HepG2 (cell line): ENCODE measurements around the gene NKPD1. TPM values are rescaled to one million over a fixed set of nuclear protein-coding genes. Genes with fewer than 3 reads are reported as not detected.

Experiments used
- FOXA3 ChIP-seq: IDR thresholded peaks from 2 replicates; pipeline ENCODE4 v1.6.1; 2016; ENCODE audit warnings: missing genetic modification reagents, missing compliant biosample characterization
- GPN1 ChIP-seq: sonication (generic); formaldehyde crosslinking; IDR thresholded peaks from 2 replicates; pipeline ENCODE4 v1.5.1; 2020; ENCODE audit warnings: missing genetic modification reagents, borderline replicate concordance
- IRF2 ChIP-seq: IDR thresholded peaks from 2 replicates; pipeline ENCODE4 v1.6.1; 2018; ENCODE audit warnings: missing genetic modification reagents, missing compliant biosample characterization
- MIER2 ChIP-seq: IDR thresholded peaks from 2 replicates; pipeline ENCODE4 v1.6.1; 2016; ENCODE audit warnings: missing biosample characterization, missing genetic modification reagents
- PTBP1 ChIP-seq: fragments of 200-400 bp; formaldehyde crosslinking; IDR thresholded peaks from 2 replicates; pipeline ENCODE4 v1.6.1; 2018; ENCODE audit warnings: low read length, low read depth; ENCODE audit not compliant: poor library complexity, severe bottlenecking
- SETDB1 ChIP-seq: sonication (generic); formaldehyde crosslinking; IDR thresholded peaks from 2 replicates; pipeline ENCODE4 v1.5.1; 2020; ENCODE audit warnings: missing genetic modification reagents, mild to moderate bottlenecking, borderline replicate concordance
- ZBTB37 ChIP-seq: sonication (generic); formaldehyde crosslinking; IDR thresholded peaks from 2 replicates; pipeline ENCODE4 v1.4.0; 2020; ENCODE audit warnings: mild to moderate bottlenecking, missing genetic modification reagents
- ZBTB44 ChIP-seq: sonication (generic); formaldehyde crosslinking; IDR thresholded peaks from 2 replicates; pipeline ENCODE4 v1.4.0; 2020; ENCODE audit warnings: missing genetic modification reagents
- ZMYM2 ChIP-seq: sonication (generic); formaldehyde crosslinking; IDR thresholded peaks from 2 replicates; pipeline ENCODE4 v1.8.0; 2022; ENCODE audit warnings: mild to moderate bottlenecking, missing genetic modification reagents
- ZNF530 ChIP-seq: sonication (generic); formaldehyde crosslinking; IDR thresholded peaks from 2 replicates; pipeline ENCODE4 v1.5.0; 2020; ENCODE audit warnings: low read depth, mild to moderate bottlenecking, missing genetic modification reagents
- ZNF792 ChIP-seq: IDR thresholded peaks from 2 replicates; pipeline ENCODE4 v1.6.1; 2016
- polyA plus RNA-seq, 8 experiments: library from polyadenylated mRNA; depleted of rRNA in 3 of 8; stranded (reverse) in 7 of 8; unstranded in 1 of 8; fragments of >200 nt; fragmentation: Illumina TruSeq in 4 of 8; extraction: Trizol in 4 of 8; gene quantifications; 2 replicates each; pipeline versions ENCODE4 v1.2.1 to v1.2.3, GENCODE V29; 2011 to 2016; ENCODE audit warnings: low read depth in 4 of 8, missing spikeins in 1 of 8, mixed read lengths in 1 of 8; ENCODE audit not compliant: insufficient read depth in 1 of 8
- total RNA-seq, 5 experiments: library from RNA; depleted of rRNA; stranded (reverse); fragments of >200 nt; fragmentation: Illumina TruSeq; extraction: Trizol; gene quantifications; 2 replicates each; pipeline ENCODE4 v1.2.3, GENCODE V29; 2016; ENCODE audit warnings: low read depth in 1 of 5
- TF ChIP-seq, protein P1 (sequence below): conservative IDR thresholded peaks from 2 replicates; pipeline ENCODE4 v1.6.1; 2018; ENCODE audit warnings: missing genetic modification reagents
- TF ChIP-seq, protein P2 (sequence below): IDR thresholded peaks from 2 replicates; pipeline ENCODE4 v1.6.1; 2016; ENCODE audit warnings: low read depth, control low read depth
- TF ChIP-seq, protein P3 (sequence below): sonication (generic); formaldehyde crosslinking; IDR thresholded peaks from 2 replicates; pipeline ENCODE4 v1.5.1; 2020; ENCODE audit warnings: missing genetic modification reagents, mild to moderate bottlenecking, borderline replicate concordance
- TF ChIP-seq, protein P4 (sequence below): sonication (generic); formaldehyde crosslinking; IDR thresholded peaks from one replicate; pipeline ENCODE4 v1.5.1; 2020; ENCODE audit warnings: mild to moderate bottlenecking, missing genetic modification reagents; ENCODE audit errors: not compliant biosample characterization

Gene NKPD1
- total and polyA plus RNA-seq, 2 of the 13 experiments (the other 11 are each of a cell fraction or from before 2014, with no cell fraction given), result 0.03 TPM; not detected in 1

- TF ChIP-seq ZBTB44 (no peak), MIER2 (CRISPR knock-in tag) (no peak), ZBTB37 (CRISPR knock-in tag) (no peak), FOXA3 (peak; percentile 41; the same call in 1 of the 2 replicates), ZNF530 (CRISPR knock-in tag) (no peak), IRF2 (CRISPR knock-in tag) (0 out of 2 replicates have a peak, but pooled peaks have one; percentile 17), PTBP1 (no peak), GPN1 (CRISPR knock-in tag) (no peak), ZNF792 (CRISPR knock-in tag) (peak; percentile 18; the same call in 1 of the 2 replicates), SETDB1 (CRISPR knock-in tag) (no peak), ZMYM2 (CRISPR knock-in tag) (no peak)
- TF ChIP-seq, protein P1, sequence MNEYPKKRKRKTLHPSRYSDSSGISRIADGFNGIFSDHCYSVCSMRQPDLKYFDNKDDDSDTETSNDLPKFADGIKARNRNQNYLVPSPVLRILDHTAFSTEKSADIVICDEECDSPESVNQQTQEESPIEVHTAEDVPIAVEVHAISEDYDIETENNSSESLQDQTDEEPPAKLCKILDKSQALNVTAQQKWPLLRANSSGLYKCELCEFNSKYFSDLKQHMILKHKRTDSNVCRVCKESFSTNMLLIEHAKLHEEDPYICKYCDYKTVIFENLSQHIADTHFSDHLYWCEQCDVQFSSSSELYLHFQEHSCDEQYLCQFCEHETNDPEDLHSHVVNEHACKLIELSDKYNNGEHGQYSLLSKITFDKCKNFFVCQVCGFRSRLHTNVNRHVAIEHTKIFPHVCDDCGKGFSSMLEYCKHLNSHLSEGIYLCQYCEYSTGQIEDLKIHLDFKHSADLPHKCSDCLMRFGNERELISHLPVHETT (CRISPR knock-in tag), result no peak
- TF ChIP-seq, protein P2, sequence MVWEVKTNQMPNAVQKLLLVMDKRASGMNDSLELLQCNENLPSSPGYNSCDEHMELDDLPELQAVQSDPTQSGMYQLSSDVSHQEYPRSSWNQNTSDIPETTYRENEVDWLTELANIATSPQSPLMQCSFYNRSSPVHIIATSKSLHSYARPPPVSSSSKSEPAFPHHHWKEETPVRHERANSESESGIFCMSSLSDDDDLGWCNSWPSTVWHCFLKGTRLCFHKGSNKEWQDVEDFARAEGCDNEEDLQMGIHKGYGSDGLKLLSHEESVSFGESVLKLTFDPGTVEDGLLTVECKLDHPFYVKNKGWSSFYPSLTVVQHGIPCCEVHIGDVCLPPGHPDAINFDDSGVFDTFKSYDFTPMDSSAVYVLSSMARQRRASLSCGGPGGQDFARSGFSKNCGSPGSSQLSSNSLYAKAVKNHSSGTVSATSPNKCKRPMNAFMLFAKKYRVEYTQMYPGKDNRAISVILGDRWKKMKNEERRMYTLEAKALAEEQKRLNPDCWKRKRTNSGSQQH (CRISPR knock-in tag), result no peak
- TF ChIP-seq, protein P3, sequence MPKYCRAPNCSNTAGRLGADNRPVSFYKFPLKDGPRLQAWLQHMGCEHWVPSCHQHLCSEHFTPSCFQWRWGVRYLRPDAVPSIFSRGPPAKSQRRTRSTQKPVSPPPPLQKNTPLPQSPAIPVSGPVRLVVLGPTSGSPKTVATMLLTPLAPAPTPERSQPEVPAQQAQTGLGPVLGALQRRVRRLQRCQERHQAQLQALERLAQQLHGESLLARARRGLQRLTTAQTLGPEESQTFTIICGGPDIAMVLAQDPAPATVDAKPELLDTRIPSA, result no peak
- TF ChIP-seq, protein P4, sequence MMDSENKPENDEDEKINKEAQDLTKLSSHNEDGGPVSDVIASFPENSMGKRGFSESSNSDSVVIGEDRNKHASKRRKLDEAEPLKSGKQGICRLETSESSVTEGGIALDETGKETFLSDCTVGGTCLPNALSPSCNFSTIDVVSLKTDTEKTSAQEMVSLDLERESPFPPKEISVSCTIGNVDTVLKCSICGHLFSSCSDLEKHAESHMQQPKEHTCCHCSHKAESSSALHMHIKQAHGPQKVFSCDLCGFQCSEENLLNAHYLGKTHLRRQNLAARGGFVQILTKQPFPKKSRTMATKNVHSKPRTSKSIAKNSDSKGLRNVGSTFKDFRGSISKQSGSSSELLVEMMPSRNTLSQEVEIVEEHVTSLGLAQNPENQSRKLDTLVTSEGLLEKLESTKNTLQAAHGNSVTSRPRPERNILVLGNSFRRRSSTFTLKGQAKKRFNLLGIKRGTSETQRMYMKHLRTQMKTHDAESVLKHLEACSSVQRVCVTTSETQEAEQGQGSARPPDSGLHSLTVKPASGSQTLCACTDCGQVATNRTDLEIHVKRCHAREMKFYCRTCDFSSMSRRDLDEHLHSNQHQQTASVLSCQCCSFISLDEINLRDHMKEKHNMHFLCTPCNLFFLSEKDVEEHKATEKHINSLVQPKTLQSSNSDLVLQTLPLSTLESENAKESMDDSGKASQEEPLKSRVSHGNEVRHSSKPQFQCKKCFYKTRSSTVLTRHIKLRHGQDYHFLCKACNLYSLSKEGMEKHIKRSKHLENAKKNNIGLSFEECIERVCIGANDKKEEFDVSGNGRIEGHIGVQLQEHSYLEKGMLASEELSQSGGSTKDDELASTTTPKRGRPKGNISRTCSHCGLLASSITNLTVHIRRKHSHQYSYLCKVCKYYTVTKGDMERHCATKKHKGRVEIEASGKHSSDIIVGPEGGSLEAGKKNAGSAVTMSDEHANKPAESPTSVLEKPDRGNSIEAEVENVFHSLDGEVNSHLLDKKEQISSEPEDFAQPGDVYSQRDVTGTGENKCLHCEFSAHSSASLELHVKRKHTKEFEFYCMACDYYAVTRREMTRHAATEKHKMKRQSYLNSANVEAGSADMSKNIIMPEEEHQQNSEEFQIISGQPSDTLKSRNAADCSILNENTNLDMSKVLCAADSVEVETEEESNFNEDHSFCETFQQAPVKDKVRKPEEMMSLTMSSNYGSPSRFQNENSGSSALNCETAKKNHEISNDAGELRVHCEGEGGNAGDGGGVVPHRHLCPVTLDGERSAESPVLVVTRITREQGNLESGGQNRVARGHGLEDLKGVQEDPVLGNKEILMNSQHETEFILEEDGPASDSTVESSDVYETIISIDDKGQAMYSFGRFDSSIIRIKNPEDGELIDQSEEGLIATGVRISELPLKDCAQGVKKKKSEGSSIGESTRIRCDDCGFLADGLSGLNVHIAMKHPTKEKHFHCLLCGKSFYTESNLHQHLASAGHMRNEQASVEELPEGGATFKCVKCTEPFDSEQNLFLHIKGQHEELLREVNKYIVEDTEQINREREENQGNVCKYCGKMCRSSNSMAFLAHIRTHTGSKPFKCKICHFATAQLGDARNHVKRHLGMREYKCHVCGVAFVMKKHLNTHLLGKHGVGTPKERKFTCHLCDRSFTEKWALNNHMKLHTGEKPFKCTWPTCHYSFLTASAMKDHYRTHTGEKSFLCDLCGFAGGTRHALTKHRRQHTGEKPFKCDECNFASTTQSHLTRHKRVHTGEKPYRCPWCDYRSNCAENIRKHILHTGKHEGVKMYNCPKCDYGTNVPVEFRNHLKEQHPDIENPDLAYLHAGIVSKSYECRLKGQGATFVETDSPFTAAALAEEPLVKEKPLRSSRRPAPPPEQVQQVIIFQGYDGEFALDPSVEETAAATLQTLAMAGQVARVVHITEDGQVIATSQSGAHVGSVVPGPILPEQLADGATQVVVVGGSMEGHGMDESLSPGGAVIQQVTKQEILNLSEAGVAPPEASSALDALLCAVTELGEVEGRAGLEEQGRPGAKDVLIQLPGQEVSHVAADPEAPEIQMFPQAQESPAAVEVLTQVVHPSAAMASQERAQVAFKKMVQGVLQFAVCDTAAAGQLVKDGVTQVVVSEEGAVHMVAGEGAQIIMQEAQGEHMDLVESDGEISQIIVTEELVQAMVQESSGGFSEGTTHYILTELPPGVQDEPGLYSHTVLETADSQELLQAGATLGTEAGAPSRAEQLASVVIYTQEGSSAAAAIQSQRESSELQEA (CRISPR knock-in tag), result no peak
Measured at GRCh38 chr19:45166723-45167252, 6.0 kb upstream of the NKPD1 start (continued).
